ENCODE data around the gene TTPAL. TPM values are rescaled to one million over a fixed set of nuclear protein-coding genes. Genes with fewer than 3 reads are reported as not detected.

TTPAL gene
- total RNA-seq, 4 donors from 2014 or later: 27.1 to 36.8 (median 31.7) TPM

- WGBS, 2 donors: 90 to 95% methylated on average over 3 of the region's 3 CpGs
- H3K4me3 ChIP-seq (ENCODE audit: low read depth, poor library complexity, severe bottlenecking): no peak overlapping the region
- intact Hi-C loops (cut with DNase I; ENCODE audit: low total_unique reads): no loop called here
- no peak for TF ChIP-seq POLR2A (IDR thresholded peaks at IDR 0.05)
- TF ChIP-seq CTCF (IDR thresholded peaks at IDR 0.05): no peak
- no peak for DNase-seq (ENCODE audit: low spot score in 2 of 2)
Observed at GRCh38 chr20:44536175-44536574, 60.5 kb downstream of the TTPAL start.

- 66 to 68% methylated on average over 1 of the region's 1 CpG for WGBS, 2 donors
- TF ChIP-seq POLR2A (IDR thresholded peaks at IDR 0.05): no peak
- no peak for TF ChIP-seq CTCF (IDR thresholded peaks at IDR 0.05)
- intact Hi-C loops (cut with DNase I; ENCODE audit: low total_unique reads): no loop called here
- H3K4me3 ChIP-seq (ENCODE audit: low read depth, poor library complexity, severe bottlenecking): no peak overlapping the region
- no peak for DNase-seq (ENCODE audit: low spot score in 2 of 2)
Observed at GRCh38 chr20:44537993-44538392, 62.3 kb downstream of the TTPAL start.

GRCh38 chr20:44540834-44541233 lies 65.2 kb downstream of the TTPAL start:
- intact Hi-C loops (cut with DNase I; ENCODE audit: low total_unique reads): loop anchor here (10.0 kb wide), 1 partner anchor 64 kb away; no protein-coding TSS in a partner anchor
- DNase-seq (ENCODE audit: low spot score in 2 of 2): no peak
- TF ChIP-seq CTCF (IDR thresholded peaks at IDR 0.05) (no peak), POLR2A (IDR thresholded peaks at IDR 0.05) (no peak)
- no peak overlapping the region for H3K4me3 ChIP-seq (ENCODE audit: low read depth, poor library complexity, severe bottlenecking)
- WGBS, 2 donors: 57 to 67% methylated on average over 6 of the region's 6 CpGs

- H3K4me3 ChIP-seq (ENCODE audit: low read depth, poor library complexity, severe bottlenecking): no peak overlapping the region
- TF ChIP-seq CTCF (IDR thresholded peaks at IDR 0.05) (no peak), POLR2A (IDR thresholded peaks at IDR 0.05) (no peak)
- WGBS, 2 donors: 81 to 82% methylated on average over 4 of the region's 4 CpGs
- intact Hi-C loops (cut with DNase I; ENCODE audit: low total_unique reads): loop anchor here (10.0 kb wide), 1 partner anchor 63 kb away; no protein-coding TSS in a partner anchor
- no peak for DNase-seq (ENCODE audit: low spot score in 2 of 2)
Observed at GRCh38 chr20:44541992-44542391, 66.3 kb downstream of the TTPAL start.

GRCh38 chr20:44542890-44543289 lies 67.2 kb downstream of the TTPAL start:
- intact Hi-C loops (cut with DNase I; ENCODE audit: low total_unique reads): loop anchor here (10.0 kb wide), 1 partner anchor 62 kb away; no protein-coding TSS in a partner anchor
- no peak for DNase-seq (ENCODE audit: low spot score in 2 of 2)
- TF ChIP-seq POLR2A (IDR thresholded peaks at IDR 0.05): no peak
- no peak for TF ChIP-seq CTCF (IDR thresholded peaks at IDR 0.05)
- no peak overlapping the region for H3K4me3 ChIP-seq (ENCODE audit: low read depth, poor library complexity, severe bottlenecking)
- WGBS, 2 donors: 49 to 56% methylated on average over 1 of the region's 1 CpG

- DNase-seq (ENCODE audit: low spot score in 2 of 2): no peak
- H3K4me3 ChIP-seq (ENCODE audit: low read depth, poor library complexity, severe bottlenecking): no peak overlapping the region
- no peak for TF ChIP-seq CTCF (IDR thresholded peaks at IDR 0.05)
- TF ChIP-seq POLR2A (IDR thresholded peaks at IDR 0.05): no peak
- WGBS, 2 donors: 71 to 73% methylated on average over 3 of the region's 3 CpGs
- intact Hi-C loops (cut with DNase I; ENCODE audit: low total_unique reads): loop anchor here (10.0 kb wide), 1 partner anchor 61 kb away; no protein-coding TSS in a partner anchor
Observed at GRCh38 chr20:44543358-44543757, 67.7 kb downstream of the TTPAL start.
